SK-N-SH treated with all-trans-retinoic acid at 6 μM for 48 hours (cell line): Measurements from ENCODE around the gene PCNX4.

Experiments
- ATAC-seq: fragments of 200-7000 bp; cut with Tn5 transposase; 3 replicates; pipeline ENCODE4 v1.9.1; 2020; ENCODE audit warnings: mild to moderate bottlenecking, moderate library complexity
- ARNTL ChIP-seq: fragments of 450-650 bp; formaldehyde crosslinking; IDR thresholded peaks from 2 replicates; pipeline ENCODE4 v1.5.0; 2020; ENCODE audit warnings: low read depth, mild to moderate bottlenecking, moderate library complexity, borderline replicate concordance
- GLIS3 ChIP-seq: fragments of 250-450 bp; sonication (Bioruptor Pico); IDR thresholded peaks from 2 replicates; pipeline ENCODE4 v1.5.0; 2020; ENCODE audit warnings: mild to moderate bottlenecking, moderate library complexity
- ISL1 ChIP-seq: fragments of 250-450 bp; sonication (Bioruptor Pico); IDR thresholded peaks from 2 replicates; pipeline ENCODE4 v2.1.2; 2022; ENCODE audit warnings: mild to moderate bottlenecking, moderate library complexity
- OSR1 ChIP-seq: fragments of 250-450 bp; sonication (Bioruptor Pico); IDR thresholded peaks from 2 replicates; pipeline ENCODE4 v1.8.0; 2022; ENCODE audit warnings: moderate library complexity, mild to moderate bottlenecking, inconsistent platforms
- PPARA ChIP-seq: fragments of 250-450 bp; sonication (Bioruptor Pico); IDR thresholded peaks from 2 replicates; pipeline ENCODE4 v1.5.0; 2020; ENCODE audit warnings: mild to moderate bottlenecking, borderline replicate concordance
- RARB ChIP-seq: fragments of 250-450 bp; sonication (Bioruptor Pico); IDR thresholded peaks from 2 replicates; pipeline ENCODE4 v1.8.0; 2021; ENCODE audit warnings: mild to moderate bottlenecking, moderate library complexity
- TCF4 ChIP-seq: fragments of 250-450 bp; sonication (Bioruptor Pico); IDR thresholded peaks from 2 replicates; pipeline ENCODE4 v1.8.0; 2021; ENCODE audit warnings: mild to moderate bottlenecking, moderate library complexity, borderline replicate concordance
- TOX ChIP-seq: fragments of 250-450 bp; sonication (Bioruptor Pico); IDR thresholded peaks from 2 replicates; pipeline ENCODE4 v1.8.0; 2021; ENCODE audit warnings: mild to moderate bottlenecking, moderate library complexity, borderline replicate concordance
- ZC3H10 ChIP-seq: fragments of 250-450 bp; sonication (Bioruptor Pico); IDR thresholded peaks from 2 replicates; pipeline ENCODE4 v1.5.1; 2021; ENCODE audit warnings: mild to moderate bottlenecking, moderate library complexity
- ZFP3 ChIP-seq: fragments of 250-450 bp; sonication (Bioruptor Pico); IDR thresholded peaks from 2 replicates; pipeline ENCODE4 v1.5.0; 2020; ENCODE audit warnings: mild to moderate bottlenecking, moderate library complexity
- ZFP30 ChIP-seq: fragments of 450-650 bp; formaldehyde crosslinking; IDR thresholded peaks from 2 replicates; pipeline ENCODE4 v1.5.0; 2022; ENCODE audit warnings: mild to moderate bottlenecking, moderate library complexity
- ZNF565 ChIP-seq: fragments of 450-650 bp; formaldehyde crosslinking; conservative IDR thresholded peaks from 2 replicates; pipeline ENCODE4 v1.5.0; 2020; ENCODE audit warnings: low read depth, mild to moderate bottlenecking, moderate library complexity
- ZNF70 ChIP-seq: fragments of 450-650 bp; formaldehyde crosslinking; IDR thresholded peaks from 2 replicates; pipeline ENCODE4 v1.5.0; 2020; ENCODE audit warnings: mild to moderate bottlenecking, moderate library complexity
- TF ChIP-seq, protein P1 (sequence below): fragments of 250-450 bp; sonication (Bioruptor Pico); IDR thresholded peaks from 2 replicates; pipeline ENCODE4 v1.8.0; 2020; ENCODE audit warnings: mild to moderate bottlenecking, moderate library complexity, borderline replicate concordance
- TF ChIP-seq, protein P2 (sequence below): fragments of 250-450 bp; sonication (Bioruptor Pico); IDR thresholded peaks from 2 replicates; pipeline ENCODE4 v1.5.0; 2020; ENCODE audit warnings: mild to moderate bottlenecking, moderate library complexity
- TF ChIP-seq, protein P3 (sequence below): fragments of 250-450 bp; sonication (Bioruptor Pico); IDR thresholded peaks from 2 replicates; pipeline ENCODE4 v1.5.1; 2021; ENCODE audit warnings: mild to moderate bottlenecking, moderate library complexity

The PCNX4 gene

DNA sequence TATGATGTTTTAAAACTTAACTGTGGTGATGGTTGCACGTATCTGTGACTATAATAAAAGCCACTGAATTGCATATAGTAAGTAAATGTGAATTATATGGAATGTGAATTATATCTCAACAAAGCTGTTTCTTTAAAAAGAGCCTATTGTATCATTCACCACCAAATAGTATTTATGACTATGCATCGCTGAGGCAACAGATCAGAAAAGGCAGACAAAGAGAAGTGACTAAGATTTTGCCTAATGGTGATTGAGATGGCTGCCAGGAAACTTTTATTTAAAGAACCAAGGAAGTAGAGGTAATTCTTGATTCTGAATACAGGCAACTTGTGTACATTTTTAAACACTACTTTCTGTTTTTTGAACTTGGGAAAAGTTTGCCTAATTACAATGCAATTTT is 41.8 kb downstream of the PCNX4 start:
- no peak for ATAC-seq
- TF ChIP-seq, protein P1, sequence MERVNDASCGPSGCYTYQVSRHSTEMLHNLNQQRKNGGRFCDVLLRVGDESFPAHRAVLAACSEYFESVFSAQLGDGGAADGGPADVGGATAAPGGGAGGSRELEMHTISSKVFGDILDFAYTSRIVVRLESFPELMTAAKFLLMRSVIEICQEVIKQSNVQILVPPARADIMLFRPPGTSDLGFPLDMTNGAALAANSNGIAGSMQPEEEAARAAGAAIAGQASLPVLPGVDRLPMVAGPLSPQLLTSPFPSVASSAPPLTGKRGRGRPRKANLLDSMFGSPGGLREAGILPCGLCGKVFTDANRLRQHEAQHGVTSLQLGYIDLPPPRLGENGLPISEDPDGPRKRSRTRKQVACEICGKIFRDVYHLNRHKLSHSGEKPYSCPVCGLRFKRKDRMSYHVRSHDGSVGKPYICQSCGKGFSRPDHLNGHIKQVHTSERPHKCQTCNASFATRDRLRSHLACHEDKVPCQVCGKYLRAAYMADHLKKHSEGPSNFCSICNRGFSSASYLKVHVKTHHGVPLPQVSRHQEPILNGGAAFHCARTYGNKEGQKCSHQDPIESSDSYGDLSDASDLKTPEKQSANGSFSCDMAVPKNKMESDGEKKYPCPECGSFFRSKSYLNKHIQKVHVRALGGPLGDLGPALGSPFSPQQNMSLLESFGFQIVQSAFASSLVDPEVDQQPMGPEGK (CRISPR knock-in tag): no peak
- TF ChIP-seq, protein P2, sequence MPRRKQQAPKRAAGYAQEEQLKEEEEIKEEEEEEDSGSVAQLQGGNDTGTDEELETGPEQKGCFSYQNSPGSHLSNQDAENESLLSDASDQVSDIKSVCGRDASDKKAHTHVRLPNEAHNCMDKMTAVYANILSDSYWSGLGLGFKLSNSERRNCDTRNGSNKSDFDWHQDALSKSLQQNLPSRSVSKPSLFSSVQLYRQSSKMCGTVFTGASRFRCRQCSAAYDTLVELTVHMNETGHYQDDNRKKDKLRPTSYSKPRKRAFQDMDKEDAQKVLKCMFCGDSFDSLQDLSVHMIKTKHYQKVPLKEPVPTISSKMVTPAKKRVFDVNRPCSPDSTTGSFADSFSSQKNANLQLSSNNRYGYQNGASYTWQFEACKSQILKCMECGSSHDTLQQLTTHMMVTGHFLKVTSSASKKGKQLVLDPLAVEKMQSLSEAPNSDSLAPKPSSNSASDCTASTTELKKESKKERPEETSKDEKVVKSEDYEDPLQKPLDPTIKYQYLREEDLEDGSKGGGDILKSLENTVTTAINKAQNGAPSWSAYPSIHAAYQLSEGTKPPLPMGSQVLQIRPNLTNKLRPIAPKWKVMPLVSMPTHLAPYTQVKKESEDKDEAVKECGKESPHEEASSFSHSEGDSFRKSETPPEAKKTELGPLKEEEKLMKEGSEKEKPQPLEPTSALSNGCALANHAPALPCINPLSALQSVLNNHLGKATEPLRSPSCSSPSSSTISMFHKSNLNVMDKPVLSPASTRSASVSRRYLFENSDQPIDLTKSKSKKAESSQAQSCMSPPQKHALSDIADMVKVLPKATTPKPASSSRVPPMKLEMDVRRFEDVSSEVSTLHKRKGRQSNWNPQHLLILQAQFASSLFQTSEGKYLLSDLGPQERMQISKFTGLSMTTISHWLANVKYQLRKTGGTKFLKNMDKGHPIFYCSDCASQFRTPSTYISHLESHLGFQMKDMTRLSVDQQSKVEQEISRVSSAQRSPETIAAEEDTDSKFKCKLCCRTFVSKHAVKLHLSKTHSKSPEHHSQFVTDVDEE (CRISPR knock-in tag): no peak
- TF ChIP-seq ZNF70 (CRISPR knock-in tag): no peak
- no peak for TF ChIP-seq PPARA (CRISPR knock-in tag)
- no peak for TF ChIP-seq ZC3H10
- TF ChIP-seq, protein P3, sequence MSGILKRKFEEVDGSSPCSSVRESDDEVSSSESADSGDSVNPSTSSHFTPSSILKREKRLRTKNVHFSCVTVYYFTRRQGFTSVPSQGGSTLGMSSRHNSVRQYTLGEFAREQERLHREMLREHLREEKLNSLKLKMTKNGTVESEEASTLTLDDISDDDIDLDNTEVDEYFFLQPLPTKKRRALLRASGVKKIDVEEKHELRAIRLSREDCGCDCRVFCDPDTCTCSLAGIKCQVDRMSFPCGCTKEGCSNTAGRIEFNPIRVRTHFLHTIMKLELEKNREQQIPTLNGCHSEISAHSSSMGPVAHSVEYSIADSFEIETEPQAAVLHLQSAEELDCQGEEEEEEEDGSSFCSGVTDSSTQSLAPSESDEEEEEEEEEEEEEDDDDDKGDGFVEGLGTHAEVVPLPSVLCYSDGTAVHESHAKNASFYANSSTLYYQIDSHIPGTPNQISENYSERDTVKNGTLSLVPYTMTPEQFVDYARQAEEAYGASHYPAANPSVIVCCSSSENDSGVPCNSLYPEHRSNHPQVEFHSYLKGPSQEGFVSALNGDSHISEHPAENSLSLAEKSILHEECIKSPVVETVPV (CRISPR knock-in tag): no peak
- no peak for TF ChIP-seq ISL1 (CRISPR knock-in tag)
- TF ChIP-seq ZNF565: no peak
- no peak for TF ChIP-seq ZFP3 (CRISPR knock-in tag)
- TF ChIP-seq RARB: no peak
- TF ChIP-seq TOX (CRISPR knock-in tag): no peak
- no peak for TF ChIP-seq OSR1 (CRISPR knock-in tag)
- TF ChIP-seq TCF4 (CRISPR knock-in tag): no peak
- TF ChIP-seq ARNTL (CRISPR knock-in tag): no peak

DNA sequence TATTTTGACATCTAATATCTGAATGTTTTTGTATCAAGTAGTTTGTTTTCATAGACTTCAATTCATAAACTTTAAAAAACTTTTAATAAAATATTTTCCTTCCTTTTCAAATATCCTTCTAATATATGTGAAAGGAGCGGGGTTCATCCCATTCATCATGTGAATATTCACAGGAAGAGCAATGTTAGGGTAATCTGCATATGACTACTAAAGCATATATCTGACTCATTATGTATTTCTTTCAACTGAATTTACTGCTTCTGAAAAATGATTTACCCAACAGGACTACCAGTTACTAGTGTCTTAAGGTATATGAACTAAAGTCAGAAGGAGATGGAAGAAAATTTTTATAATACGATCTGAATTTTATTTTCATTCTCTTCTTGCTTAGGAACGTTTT is 43.0 kb downstream of the PCNX4 start:
- no peak for TF ChIP-seq GLIS3 (CRISPR knock-in tag)
- TF ChIP-seq, protein P2 (CRISPR knock-in tag): no peak
- ATAC-seq: no peak

DNA sequence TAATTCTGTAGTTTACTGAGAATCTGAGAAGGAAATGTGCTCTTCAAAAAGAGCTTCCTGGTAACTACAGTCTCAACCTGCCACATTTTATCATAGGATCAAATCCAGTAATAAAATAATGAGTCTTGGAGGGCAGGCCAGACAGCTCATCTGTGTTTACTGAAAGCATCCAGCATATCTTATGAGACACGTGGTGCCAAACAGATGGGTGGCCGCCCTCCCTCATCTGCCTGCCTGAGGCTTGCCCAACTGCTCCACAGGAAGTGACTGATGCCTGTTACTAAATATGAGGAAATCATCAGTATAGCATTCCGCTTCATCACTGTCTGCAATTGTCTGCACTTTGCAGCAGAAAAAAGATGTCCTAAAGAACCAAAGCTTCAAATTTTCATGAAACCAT is 60.0 kb downstream of the PCNX4 start:
- ATAC-seq: peak; percentile 100
- TF ChIP-seq GLIS3 (CRISPR knock-in tag): no peak
- TF ChIP-seq ISL1 (CRISPR knock-in tag): peak; percentile 33; the same call in 1 of the 2 replicates
- no peak for TF ChIP-seq ZFP30 (CRISPR knock-in tag)
- TF ChIP-seq ARNTL (CRISPR knock-in tag): no peak
- TF ChIP-seq, protein P2 (CRISPR knock-in tag): 0 out of 2 replicates have a peak, but pooled peaks have one; percentile 47
- TF ChIP-seq TCF4 (CRISPR knock-in tag): peak; percentile 79; the same call in 1 of the 2 replicates
